Measurements from ENCODE around the gene SIRT2.

The SIRT2 gene

GRCh38 chr19:38849860-38850435, 49.5 kb downstream of the SIRT2 start, which contains the start of gene HNRNPL:
TSS of gene HNRNPL (minus strand) at chr19:38849986. CDS start at chr19:38849966, 20 bp downstream.
- FAIRE-seq (no peak), DNase-seq (ENCODE audit: insufficient read length, low spot score) (peak; percentile 69)
- no peak for TF ChIP-seq CTCF (IDR thresholded peaks at IDR 0.05; ENCODE audit: insufficient read depth, missing control alignments)

GRCh38 chr19:38849147-38849859, 50.1 kb downstream of the SIRT2 start:
- DNase-seq (ENCODE audit: insufficient read length, low spot score) (peak; percentile 96), FAIRE-seq (no peak)
- TF ChIP-seq CTCF (IDR thresholded peaks at IDR 0.05; ENCODE audit: insufficient read depth, missing control alignments) = no peak

- DNase-seq (ENCODE audit: insufficient read length, low spot score) = no peak
- no peak for FAIRE-seq
- TF ChIP-seq CTCF (IDR thresholded peaks at IDR 0.05; ENCODE audit: insufficient read depth, missing control alignments) = no peak
Measured at GRCh38 chr19:38848299-38849146, 50.9 kb downstream of the SIRT2 start.

- no peak for TF ChIP-seq CTCF (IDR thresholded peaks at IDR 0.05; ENCODE audit: insufficient read depth, missing control alignments)
- no peak for DNase-seq (ENCODE audit: insufficient read length, low spot score)
- FAIRE-seq = no peak
Measured at GRCh38 chr19:38846097-38846496, 53.3 kb downstream of the SIRT2 start.

- no peak for DNase-seq (ENCODE audit: insufficient read length, low spot score)
- no peak for FAIRE-seq
Measured at GRCh38 chr19:38845374-38846024, 53.9 kb downstream of the SIRT2 start.

More at GRCh38 chr19:38845374-38846024, 53.9 kb downstream of the SIRT2 start:
- no peak for TF ChIP-seq CTCF (IDR thresholded peaks at IDR 0.05; ENCODE audit: insufficient read depth, missing control alignments)
